ENCODE results near the gene PITPNM1.

The PITPNM1 gene

GRCh38 chr11:67502328-67502979 lies 2.7 kb downstream of the PITPNM1 start:
- DNase-seq, result no peak

- no peak for DNase-seq
Observed at GRCh38 chr11:67501854-67502253, 3.3 kb downstream of the PITPNM1 start.

GRCh38 chr11:67500831-67501715 lies 4.1 kb downstream of the PITPNM1 start:
- DNase-seq, result no peak

DNA sequence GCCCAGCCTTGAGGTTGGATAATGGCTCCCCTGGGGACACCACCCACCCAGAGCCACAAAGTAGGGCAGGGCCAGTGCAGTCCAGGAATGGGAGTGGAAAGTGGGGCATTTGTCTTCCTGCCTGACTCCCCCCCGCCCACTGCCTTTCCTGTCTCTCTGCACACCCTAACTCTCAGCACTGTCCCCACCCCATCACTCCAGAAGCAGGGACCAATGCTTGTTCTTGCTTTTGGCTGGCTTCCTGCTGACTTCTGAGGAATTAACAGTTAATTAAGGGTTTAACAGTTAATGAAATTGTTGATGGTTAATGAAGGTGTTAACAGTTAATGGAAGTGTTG lies 4.7 kb downstream of the PITPNM1 start:
- no peak for DNase-seq

- DNase-seq, result no peak
Observed at GRCh38 chr11:67499808-67500483, 5.2 kb downstream of the PITPNM1 start.

DNA sequence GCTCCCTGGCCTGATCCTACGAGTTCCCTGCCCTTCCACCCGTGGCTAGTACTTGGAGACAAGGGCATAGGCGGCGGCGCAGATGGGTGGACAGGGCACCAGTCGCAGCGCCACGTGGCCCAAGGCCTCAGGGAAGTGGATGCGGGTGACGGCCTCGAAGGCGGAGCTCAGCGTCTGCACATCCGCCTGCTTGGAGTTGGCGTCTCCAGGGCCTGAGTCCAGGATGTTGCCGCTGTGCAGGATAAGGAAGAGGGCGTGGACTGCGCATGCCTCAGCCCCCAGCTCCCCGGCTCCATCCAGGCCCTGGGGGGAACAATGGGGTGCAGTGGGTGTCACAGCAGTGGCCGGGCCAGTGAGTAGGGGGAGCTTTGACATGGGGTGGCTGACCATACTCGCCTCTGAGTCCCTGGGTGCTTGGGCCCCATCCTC lies 6.6 kb downstream of the PITPNM1 start:
- DNase-seq, result no peak

- no peak for DNase-seq
Observed at GRCh38 chr11:67497656-67498291, 7.4 kb downstream of the PITPNM1 start.

GRCh38 chr11:67496113-67496512 lies 9.1 kb downstream of the PITPNM1 start:
- no peak for DNase-seq

DNA sequence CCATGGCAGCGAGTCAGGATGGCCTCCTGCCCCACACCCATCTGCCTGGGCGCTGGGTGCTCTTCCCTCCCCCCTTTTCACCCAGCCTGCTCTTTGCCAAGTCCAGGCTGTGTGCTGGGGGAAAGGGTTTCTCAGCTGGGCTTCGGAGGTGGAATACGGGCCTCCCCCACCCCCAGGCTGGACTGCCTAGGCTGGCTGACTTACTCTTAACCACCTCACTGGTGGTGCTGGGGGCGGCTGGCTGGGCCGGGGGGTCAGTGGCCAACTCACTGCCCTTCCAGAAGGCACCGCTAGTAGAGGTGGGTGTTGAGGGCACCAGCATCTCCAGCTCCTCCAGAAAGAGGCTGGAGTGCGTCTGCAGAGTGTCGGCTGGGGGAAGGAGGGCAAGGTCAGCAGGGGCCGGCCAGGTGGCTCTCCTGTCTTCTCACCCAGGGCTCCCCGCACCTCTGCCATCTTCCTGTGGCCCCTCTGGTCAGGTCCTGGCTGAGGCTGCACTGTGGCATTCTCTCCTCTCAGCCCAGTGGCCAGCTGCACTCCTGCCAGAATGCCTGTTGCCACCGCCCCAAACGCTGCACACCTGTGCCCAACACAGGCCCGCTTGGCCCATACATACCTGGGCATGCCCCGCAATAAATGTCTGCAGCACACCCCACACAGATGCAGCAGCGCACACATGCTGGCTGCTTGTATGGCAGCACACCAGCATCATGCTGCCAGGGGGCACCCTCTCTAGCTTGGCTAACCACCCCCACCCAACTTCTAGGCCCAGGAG lies 9.7 kb downstream of the PITPNM1 start:
- DNase-seq, result no peak

- DNase-seq, result no peak
Observed at GRCh38 chr11:67494371-67495233, 10.6 kb downstream of the PITPNM1 start.

DNA sequence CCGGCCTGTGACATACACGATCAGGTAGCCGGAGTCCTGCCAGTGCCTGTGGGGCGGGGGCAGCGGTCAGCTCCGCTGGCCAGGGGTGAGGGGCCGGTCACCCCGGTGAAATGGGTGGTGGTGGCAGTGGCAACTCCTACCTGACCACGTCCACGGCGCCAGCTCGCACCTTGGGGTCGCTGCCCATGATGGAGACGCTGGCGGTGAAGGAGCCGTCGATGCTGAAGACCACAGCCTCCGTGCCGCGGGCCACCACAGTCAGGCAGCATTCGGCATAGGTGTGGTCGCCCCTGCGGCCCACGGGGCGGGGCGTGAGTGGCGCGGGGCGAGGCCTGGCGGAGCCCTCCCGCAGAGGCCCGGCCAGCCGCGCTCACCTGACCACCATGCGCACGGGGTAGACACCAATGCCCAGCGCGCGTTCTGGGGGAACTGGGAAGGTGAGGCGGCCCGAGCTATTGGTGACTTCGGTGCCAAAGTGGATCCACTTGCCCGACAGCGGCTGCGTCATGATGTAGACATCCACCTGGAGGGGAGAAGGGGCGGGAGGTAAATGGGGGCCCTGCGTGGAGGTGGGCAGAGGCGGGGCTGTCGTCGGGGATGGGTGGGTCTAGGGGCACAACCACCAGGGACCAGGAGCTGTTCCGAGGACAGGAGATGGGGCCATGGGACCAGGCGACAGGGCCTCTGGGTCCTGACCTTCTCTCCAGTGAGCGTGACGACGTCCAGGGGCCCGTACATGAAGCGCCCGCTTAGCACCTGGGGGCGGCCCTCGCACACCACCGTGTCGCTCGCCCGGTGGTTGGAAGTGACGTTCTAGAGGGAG lies 11.4 kb downstream of the PITPNM1 start:
- DNase-seq, result no peak

DNA sequence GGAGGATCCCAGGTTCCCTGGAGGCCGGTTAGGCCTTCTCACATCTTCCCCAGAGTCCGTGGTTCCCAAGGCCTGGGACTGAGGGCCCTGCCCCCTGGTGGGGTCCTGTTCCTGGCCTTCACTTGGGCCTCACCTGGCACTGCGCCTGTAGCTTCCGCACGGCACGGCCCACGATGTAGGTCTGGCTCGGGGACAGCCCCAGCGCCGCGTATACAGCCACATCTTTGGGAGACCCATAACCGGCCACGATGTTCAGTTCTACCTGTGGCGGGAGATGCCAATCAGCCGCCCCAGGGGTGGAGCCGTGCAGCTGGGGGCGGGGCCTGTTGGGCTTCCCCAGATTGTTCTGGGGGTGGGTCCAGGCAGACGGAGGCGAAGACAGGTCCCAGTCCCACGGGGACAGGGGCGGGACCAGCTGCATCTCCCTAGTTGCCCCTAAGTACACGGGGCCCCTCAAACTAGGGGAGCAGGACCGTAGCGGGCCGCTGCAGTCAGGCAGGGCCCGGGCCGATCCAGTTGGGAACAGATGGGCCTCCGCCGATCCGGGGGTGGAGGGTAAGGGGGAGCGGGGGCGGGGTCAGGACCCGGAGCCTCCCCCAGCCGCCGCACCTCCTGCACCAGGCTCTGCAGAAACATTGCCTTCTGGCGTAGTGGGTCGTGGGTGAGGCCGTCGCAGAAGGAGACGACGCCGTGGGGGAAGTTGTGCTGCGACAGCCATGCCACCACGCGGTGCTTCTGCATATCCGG lies 12.2 kb downstream of the PITPNM1 start:
- DNase-seq, result no peak

- no peak for DNase-seq
Observed at GRCh38 chr11:67492069-67492727, 13.0 kb downstream of the PITPNM1 start.

DNA sequence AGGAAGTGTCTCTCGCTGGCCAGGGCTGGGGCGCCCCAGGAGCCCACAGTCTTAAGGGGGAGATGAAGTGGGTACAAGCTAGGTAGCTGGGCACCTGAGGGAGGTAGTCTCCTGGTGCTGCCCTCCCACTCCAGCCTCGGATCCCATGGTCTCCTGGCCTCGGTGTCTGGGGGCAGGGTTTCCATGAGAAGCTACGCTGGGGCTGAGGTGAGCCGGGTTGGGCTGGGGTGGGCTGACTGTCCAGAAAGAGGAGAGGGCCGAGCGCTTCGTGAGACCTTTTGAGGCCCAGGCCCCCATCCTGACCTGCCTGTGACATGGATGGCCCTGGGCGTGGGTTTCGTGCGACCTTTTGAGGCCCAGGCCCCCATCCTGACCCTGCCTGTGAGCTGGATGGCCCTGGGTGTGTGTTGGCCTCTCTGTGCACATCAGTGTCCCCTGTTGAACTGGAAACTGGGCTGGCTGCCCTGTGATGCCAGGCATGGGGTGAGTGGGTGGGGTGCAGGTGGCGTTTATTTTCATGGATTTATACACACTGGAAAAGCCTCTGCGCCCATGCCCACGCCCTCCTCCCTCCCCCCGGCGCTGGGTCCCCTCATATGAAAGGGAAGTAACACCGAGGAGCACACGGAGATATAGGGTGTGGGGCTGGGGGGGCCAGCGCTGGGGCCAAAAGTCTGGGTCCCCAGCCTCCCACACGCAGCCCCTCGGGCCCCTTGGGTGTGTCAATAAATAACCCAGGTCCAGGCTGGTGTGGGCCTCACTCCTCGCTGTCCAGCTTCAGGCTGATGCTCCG lies 13.7 kb downstream of the PITPNM1 start:
- no peak for DNase-seq

DNA sequence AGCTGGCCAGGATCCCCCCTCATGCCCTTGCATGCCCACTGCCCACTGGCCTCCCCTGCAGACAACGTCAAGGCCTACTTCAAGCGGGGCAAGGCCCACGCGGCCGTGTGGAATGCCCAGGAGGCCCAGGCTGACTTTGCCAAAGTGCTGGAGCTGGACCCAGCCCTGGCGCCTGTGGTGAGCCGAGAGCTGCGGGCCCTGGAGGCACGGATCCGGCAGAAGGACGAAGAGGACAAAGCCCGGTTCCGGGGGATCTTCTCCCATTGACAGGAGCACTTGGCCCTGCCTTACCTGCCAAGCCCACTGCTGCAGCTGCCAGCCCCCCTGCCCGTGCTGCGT lies 14.5 kb downstream of the PITPNM1 start:
- DNase-seq, result no peak

- DNase-seq, result no peak
Observed at GRCh38 chr11:67489885-67490726, 15.1 kb downstream of the PITPNM1 start.

DNA sequence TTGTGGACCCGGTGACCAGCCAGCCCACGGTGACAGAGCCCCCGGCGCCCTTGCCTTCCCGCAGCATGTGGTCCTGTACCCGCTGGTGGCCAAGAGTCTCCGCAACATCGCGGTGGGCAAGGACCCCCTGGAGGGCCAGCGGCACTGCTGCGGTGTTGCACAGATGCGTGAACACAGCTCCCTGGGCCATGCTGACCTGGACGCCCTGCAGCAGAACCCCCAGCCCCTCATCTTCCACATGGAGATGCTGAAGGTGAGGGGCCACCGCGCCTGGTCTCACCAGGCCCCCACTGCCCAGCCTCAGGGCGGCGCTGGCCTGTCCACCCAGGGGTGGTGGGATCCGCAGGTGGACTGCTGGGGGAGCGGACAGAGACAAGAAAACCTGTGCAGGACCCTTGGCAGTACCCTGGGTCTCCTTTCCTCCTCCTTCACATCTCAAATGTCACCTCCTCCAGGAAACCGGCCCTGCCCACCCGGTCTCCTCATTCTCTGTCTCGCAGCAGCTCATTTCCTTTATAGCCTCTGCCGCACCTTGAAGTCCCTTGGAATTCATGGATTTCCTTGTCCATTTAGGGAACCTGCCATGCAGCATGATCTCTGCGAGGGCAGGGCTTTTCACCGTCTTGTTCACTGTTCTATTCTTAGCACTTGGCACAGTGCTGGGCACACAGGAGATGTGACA lies 15.8 kb downstream of the PITPNM1 start:
- no peak for DNase-seq

Measured in activated CD4-positive, CD25-positive, alpha-beta regulatory T cell treated with anti-CD3 and anti-CD28 coated beads, Interleukin-2, amount 50 U/mL, for 72 hours (primary cell).